ENCODE results near the gene GPR148. TPM values are rescaled to one million over a fixed set of nuclear protein-coding genes. Genes with fewer than 3 reads are reported as not detected.

The GPR148 gene
- total RNA-seq: not detected in 2 replicates

GRCh38 chr2:130728549-130729316, at the start of gene GPR148:
TSS of gene GPR148 (plus strand) at chr2:130729070. CDS start at chr2:130729152, 82 bp downstream.

DNA sequence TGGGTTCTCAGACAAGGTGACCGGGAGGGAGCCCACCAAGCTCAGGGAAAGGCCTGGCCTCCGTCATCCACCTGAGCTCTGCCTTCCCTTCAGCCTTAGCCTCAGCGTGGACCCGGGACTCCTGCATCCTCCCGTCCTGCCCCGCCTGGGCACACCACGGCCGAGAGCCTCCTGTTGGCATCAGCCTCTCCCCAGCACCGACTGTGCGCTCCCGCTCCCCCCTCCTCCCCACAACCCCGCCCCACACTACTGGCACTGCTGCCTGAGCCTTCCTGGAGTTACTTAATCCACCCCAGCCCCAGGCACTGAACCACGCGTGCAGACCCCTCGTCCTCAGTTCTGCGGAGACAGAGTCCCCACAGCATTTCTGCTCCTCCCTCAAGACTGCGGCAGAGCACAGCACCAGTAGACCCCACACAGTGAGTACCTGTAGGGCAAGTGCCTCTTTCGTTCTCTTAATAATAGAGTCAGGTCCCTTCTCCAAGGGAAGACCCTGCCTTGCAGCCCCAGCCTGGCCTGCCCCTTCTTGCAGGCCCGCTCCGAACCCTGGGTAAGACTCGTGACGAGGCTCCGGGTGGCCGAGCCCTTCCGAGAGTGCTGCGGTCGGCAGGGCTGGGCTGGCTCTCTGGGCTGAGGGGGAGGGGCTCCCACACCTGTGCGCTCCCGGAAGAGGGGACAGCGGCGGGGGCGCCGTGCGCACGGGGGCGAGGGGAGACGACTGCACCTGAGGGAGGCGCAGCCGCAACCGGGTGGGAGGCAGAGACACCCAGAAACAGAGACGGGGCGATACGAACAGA, 26.6 kb downstream of the GPR148 start, which contains the start of gene AMER3:
Gene AMER3, plus strand, starts transcription at position 285 of the 797 bp plus-strand sequence. CDS start 6,533 bp downstream, outside the sequence.

Other genes starting within 250 kb of the GPR148 start
- under 0.01 TPM in 1 of 2 replicates, not detected in the other for gene POTEI, start 219.7 kb upstream of the GPR148 start, total RNA-seq
- gene CFC1B, start 207.8 kb upstream of the GPR148 start, total RNA-seq: not detected in 2 replicates
- not detected in 2 replicates for gene CFC1, start 129.5 kb upstream of the GPR148 start, total RNA-seq
- gene POTEJ, start 117.6 kb upstream of the GPR148 start, total RNA-seq: not detected in 2 replicates
- not detected in 2 replicates for gene AMER3, start 26.5 kb downstream of the GPR148 start, total RNA-seq
- 4.8 and 6.4 TPM in 2 replicates for gene ARHGEF4, start 107.8 kb downstream of the GPR148 start, total RNA-seq

Measured in smooth muscle cell of bladder (primary cell).